Uterus (tissue), 4 donors: ENCODE data around the gene GSE1. TPM values are rescaled to one million over a fixed set of nuclear protein-coding genes. Genes with fewer than 3 reads are reported as not detected.

Experiments used
- DNase-seq, 2 donors: peaks; one replicate each; pipeline ENCODE4 v3.0.0-alpha.2; 2019 to 2020
- H3K27ac ChIP-seq, 2 donors: fragments of 200-600 bp; sonication (generic); 1 replicate in 1 of 2; 2 replicates in 1 of 2; pipeline ENCODE4 v1.5.1; 2016 to 2018
- H3K27me3 ChIP-seq, 2 donors: fragments of 200-600 bp; sonication (generic); one replicate each; pipeline ENCODE4 v1.5.1; 2018 to 2019; ENCODE audit warnings: control low read depth in 1 of 2
- H3K36me3 ChIP-seq, 2 donors: fragments of 200-600 bp; sonication (generic); one replicate each; pipeline ENCODE4 v1.5.1; 2019; ENCODE audit warnings: control low read depth in 1 of 2
- H3K4me1 ChIP-seq, 2 donors: fragments of 200-600 bp; sonication (generic); one replicate each; pipeline ENCODE4 v1.5.1; 2018 to 2019; ENCODE audit warnings: control low read depth in 1 of 2
- H3K4me3 ChIP-seq, 2 donors: fragments of 200-600 bp; sonication (generic); 1 replicate in 1 of 2; 2 replicates in 1 of 2; pipeline ENCODE4 v1.5.1; 2018 to 2019; ENCODE audit warnings: mild to moderate bottlenecking in 1 of 2
- H3K9me3 ChIP-seq, 2 donors: fragments of 200-600 bp; sonication (generic); one replicate each; pipeline ENCODE4 v1.5.1; 2019; ENCODE audit warnings: control low read depth in 1 of 2
- POLR2A ChIP-seq, 2 donors: fragments of 450-650 bp; IDR thresholded peaks; one replicate each; pipeline ENCODE4 v1.6.1; 2016; ENCODE audit warnings: antibody characterized with exemption in 2 of 2, mild to moderate bottlenecking in 1 of 2, moderate library complexity in 1 of 2
- intact Hi-C: fragments of 100-400 bp; cut with DNase I; formaldehyde crosslinking; loops from one replicate; pipeline ENCODE4 v1.15.1; 2023; ENCODE audit warnings: low total_unique reads
- total RNA-seq, 4 donors: library from RNA; depleted of rRNA in 3 of 4; stranded (reverse); fragments of >200 nt in 3 of 4; gene quantifications; one replicate each; pipeline versions ENCODE4 v1.1.0 to v1.2.4, GENCODE V29; 2014 to 2023
- TF ChIP-seq, protein P1 (sequence below), 4 experiments: fragments of 200-600 bp in 2 of 4; fragments of 450-650 bp in 2 of 4; sonication (generic) in 2 of 4; IDR thresholded peaks; one replicate each; pipeline ENCODE4 v1.5.1; 2016 to 2019; ENCODE audit warnings: antibody characterized with exemption in 4 of 4, mild to moderate bottlenecking in 2 of 4, moderate library complexity in 1 of 4
- donor health status: DM: yes; HTN: yes; CAD: no.

Gene GSE1
- total RNA-seq, 4 donors from 2014 or later, result 32.6 to 128 (median 73.9) TPM

- TF ChIP-seq, protein P1, sequence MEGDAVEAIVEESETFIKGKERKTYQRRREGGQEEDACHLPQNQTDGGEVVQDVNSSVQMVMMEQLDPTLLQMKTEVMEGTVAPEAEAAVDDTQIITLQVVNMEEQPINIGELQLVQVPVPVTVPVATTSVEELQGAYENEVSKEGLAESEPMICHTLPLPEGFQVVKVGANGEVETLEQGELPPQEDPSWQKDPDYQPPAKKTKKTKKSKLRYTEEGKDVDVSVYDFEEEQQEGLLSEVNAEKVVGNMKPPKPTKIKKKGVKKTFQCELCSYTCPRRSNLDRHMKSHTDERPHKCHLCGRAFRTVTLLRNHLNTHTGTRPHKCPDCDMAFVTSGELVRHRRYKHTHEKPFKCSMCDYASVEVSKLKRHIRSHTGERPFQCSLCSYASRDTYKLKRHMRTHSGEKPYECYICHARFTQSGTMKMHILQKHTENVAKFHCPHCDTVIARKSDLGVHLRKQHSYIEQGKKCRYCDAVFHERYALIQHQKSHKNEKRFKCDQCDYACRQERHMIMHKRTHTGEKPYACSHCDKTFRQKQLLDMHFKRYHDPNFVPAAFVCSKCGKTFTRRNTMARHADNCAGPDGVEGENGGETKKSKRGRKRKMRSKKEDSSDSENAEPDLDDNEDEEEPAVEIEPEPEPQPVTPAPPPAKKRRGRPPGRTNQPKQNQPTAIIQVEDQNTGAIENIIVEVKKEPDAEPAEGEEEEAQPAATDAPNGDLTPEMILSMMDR (IDR thresholded peaks at IDR 0.05), result no peak
- TF ChIP-seq POLR2A (IDR thresholded peaks at IDR 0.05), result no peak
Measured at GRCh38 chr16:85641305-85641704, 28.2 kb downstream of the GSE1 start.

GRCh38 chr16:85641776-85642176 is 28.7 kb downstream of the GSE1 start:
- Histone ChIP-seq H3K36me3 (no peaks in the 10 kb centered on the region), H3K4me1 (no peaks in the 10 kb centered on the region), H3K27ac (no peak overlapping the region), H3K27me3 (no peaks in the 10 kb centered on the region), H3K9me3 (no peaks in the 10 kb centered on the region), H3K4me3 (no peak overlapping the region)
- intact Hi-C loops, result no loop called here
- DNase-seq, result no peak
- TF ChIP-seq POLR2A (IDR thresholded peaks at IDR 0.05), result no peak
- TF ChIP-seq, protein P1 (IDR thresholded peaks at IDR 0.05), result no peak

More at GRCh38 chr16:85641305-85641704, 28.2 kb downstream of the GSE1 start:
- Histone ChIP-seq H3K27me3 (no peaks in the 10 kb centered on the region), H3K9me3 (no peaks in the 10 kb centered on the region), H3K36me3 (no peaks in the 10 kb centered on the region), H3K4me3 (no peak overlapping the region), H3K27ac (no peak overlapping the region), H3K4me1 (no peaks in the 10 kb centered on the region)
- DNase-seq, result no peak
- intact Hi-C loops, result no loop called here

- no peak for DNase-seq
- intact Hi-C loops, result no loop called here
- H3K9me3 ChIP-seq, result no peaks in the 10 kb centered on the region
- no peaks in the 10 kb centered on the region for H3K36me3 ChIP-seq
- H3K27ac ChIP-seq, result no peak overlapping the region
- no peaks in the 10 kb centered on the region for H3K4me1 ChIP-seq
- H3K27me3 ChIP-seq, result no peaks in the 10 kb centered on the region
- TF ChIP-seq, protein P1 (IDR thresholded peaks at IDR 0.05), result no peak
- no peak for TF ChIP-seq POLR2A (IDR thresholded peaks at IDR 0.05)
- H3K4me3 ChIP-seq, result no peak overlapping the region
Measured at GRCh38 chr16:85642762-85643358, 29.7 kb downstream of the GSE1 start.

- no peak for DNase-seq
- Histone ChIP-seq H3K27ac (no peak overlapping the region), H3K27me3 (no peaks in the 10 kb centered on the region), H3K4me3 (no peak overlapping the region), H3K36me3 (no peaks in the 10 kb centered on the region), H3K4me1 (no peaks in the 10 kb centered on the region), H3K9me3 (no peaks in the 10 kb centered on the region)
- intact Hi-C loops, result no loop called here
- TF ChIP-seq POLR2A (IDR thresholded peaks at IDR 0.05), result no peak
- TF ChIP-seq, protein P1 (IDR thresholded peaks at IDR 0.05), result no peak
Measured at GRCh38 chr16:85643631-85644030, 30.5 kb downstream of the GSE1 start.

GRCh38 chr16:85644093-85644712 is 31.1 kb downstream of the GSE1 start:
- H3K27ac ChIP-seq, result no peak overlapping the region
- intact Hi-C loops, result no loop called here
- H3K4me3 ChIP-seq, result no peak overlapping the region

More at GRCh38 chr16:85644093-85644712, 31.1 kb downstream of the GSE1 start:
- no peak for DNase-seq
- H3K36me3 ChIP-seq, result no peaks in the 10 kb centered on the region
- no peak for TF ChIP-seq POLR2A (IDR thresholded peaks at IDR 0.05)
- TF ChIP-seq, protein P1 (IDR thresholded peaks at IDR 0.05), result no peak
- no peaks in the 10 kb centered on the region for H3K4me1 ChIP-seq
- no peaks in the 10 kb centered on the region for H3K9me3 ChIP-seq
- H3K27me3 ChIP-seq, result no peaks in the 10 kb centered on the region
